ENCODE measurements around the gene ATXN7L1. TPM values are rescaled to one million over a fixed set of nuclear protein-coding genes. Genes with fewer than 3 reads are reported as not detected.

The ATXN7L1 gene
- total RNA-seq, 1 donor from 2014 or later = 16.0 TPM

DNA sequence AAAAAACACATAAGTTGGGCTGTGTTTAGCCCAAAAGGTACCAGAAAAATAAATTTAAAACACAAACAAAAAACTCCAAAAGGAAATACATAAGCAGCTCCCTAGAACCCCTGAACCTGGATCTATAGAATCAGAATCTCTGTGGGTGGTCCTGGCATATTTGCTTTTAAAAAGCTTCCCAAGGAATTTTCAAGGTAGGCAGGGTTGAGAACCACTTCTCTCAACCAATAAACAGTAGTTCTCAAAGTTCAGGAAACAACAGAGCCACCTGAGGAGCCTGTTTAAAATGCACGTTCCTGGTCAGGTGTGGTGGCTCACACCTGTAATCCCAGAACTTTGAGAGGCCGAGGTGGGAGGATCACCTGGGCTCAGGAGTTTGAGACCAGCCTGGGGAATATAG, 12.5 kb downstream of the ATXN7L1 start:
- TF ChIP-seq, protein P1, sequence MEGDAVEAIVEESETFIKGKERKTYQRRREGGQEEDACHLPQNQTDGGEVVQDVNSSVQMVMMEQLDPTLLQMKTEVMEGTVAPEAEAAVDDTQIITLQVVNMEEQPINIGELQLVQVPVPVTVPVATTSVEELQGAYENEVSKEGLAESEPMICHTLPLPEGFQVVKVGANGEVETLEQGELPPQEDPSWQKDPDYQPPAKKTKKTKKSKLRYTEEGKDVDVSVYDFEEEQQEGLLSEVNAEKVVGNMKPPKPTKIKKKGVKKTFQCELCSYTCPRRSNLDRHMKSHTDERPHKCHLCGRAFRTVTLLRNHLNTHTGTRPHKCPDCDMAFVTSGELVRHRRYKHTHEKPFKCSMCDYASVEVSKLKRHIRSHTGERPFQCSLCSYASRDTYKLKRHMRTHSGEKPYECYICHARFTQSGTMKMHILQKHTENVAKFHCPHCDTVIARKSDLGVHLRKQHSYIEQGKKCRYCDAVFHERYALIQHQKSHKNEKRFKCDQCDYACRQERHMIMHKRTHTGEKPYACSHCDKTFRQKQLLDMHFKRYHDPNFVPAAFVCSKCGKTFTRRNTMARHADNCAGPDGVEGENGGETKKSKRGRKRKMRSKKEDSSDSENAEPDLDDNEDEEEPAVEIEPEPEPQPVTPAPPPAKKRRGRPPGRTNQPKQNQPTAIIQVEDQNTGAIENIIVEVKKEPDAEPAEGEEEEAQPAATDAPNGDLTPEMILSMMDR (conservative IDR thresholded peaks at IDR 0.05) = no peak
- H3K9me3 Mint-ChIP-seq = no peaks in the 10 kb centered on the region
- no peaks in the 10 kb centered on the region for H3K27me3 Mint-ChIP-seq
- no peaks in the 10 kb centered on the region for H3K4me1 Mint-ChIP-seq (ENCODE audit: unreplicated experiment)
- H3K27ac Mint-ChIP-seq = no peak overlapping the region
- no peak overlapping the region for H3K4me3 Mint-ChIP-seq
- no peak for DNase-seq (ENCODE audit: extremely low spot score, unreplicated experiment)
- peaks cover 5% of the 10 kb centered on the region for H3K36me3 Mint-ChIP-seq

DNA sequence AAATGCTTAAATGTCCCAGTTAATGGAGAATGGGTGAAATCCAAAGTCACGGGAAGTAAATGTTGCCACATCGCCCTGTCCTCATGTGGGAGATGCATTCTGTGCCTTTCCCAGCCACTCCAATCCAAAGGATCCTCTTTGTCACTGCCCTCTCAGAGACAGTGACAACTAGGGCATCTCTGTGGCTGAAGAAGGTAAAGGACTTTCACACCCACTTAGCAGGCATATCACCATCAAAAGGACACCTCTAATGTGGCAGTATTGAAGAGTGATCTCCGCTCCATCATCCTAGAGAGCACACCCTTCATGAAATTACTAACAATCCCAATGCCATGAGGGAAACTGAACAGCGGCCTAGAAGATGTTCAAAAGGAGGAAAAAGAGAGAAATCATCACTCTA, 13.6 kb downstream of the ATXN7L1 start:
- H3K27ac Mint-ChIP-seq = no peak overlapping the region
- no peaks in the 10 kb centered on the region for H3K27me3 Mint-ChIP-seq
- H3K9me3 Mint-ChIP-seq = no peaks in the 10 kb centered on the region
- TF ChIP-seq, protein P1 (conservative IDR thresholded peaks at IDR 0.05) = no peak
- H3K4me1 Mint-ChIP-seq (ENCODE audit: unreplicated experiment) = no peaks in the 10 kb centered on the region
- no peak overlapping the region for H3K4me3 Mint-ChIP-seq
- peaks cover 5% of the 10 kb centered on the region for H3K36me3 Mint-ChIP-seq
- no peak for DNase-seq (ENCODE audit: extremely low spot score, unreplicated experiment)

DNA sequence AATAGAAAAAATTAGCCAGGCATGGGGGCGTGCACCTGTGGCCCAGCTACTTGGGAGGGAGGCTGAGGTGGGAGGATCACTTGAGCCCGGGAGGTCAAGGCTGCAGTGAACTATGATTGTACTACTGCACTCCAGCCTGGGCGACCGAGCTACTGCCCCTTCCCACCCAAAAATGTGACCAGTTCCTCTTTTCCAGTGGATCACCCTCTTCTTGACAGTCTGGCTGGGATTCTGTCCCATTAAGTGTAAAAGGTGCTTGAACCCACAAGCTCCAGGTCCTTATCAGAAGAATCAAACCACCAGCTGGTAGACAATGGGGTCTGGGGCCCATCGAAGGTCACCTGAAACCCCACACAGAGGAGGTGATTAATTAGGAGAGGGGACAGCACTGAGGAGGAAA, 14.1 kb downstream of the ATXN7L1 start:
- no peaks in the 10 kb centered on the region for H3K4me1 Mint-ChIP-seq (ENCODE audit: unreplicated experiment)
- TF ChIP-seq, protein P1 (conservative IDR thresholded peaks at IDR 0.05) = no peak
- DNase-seq (ENCODE audit: extremely low spot score, unreplicated experiment) = no peak
- H3K27ac Mint-ChIP-seq = no peak overlapping the region
- H3K27me3 Mint-ChIP-seq = no peaks in the 10 kb centered on the region
- no peak overlapping the region for H3K4me3 Mint-ChIP-seq
- no peaks in the 10 kb centered on the region for H3K9me3 Mint-ChIP-seq
- H3K36me3 Mint-ChIP-seq = peaks cover 5% of the 10 kb centered on the region

DNA sequence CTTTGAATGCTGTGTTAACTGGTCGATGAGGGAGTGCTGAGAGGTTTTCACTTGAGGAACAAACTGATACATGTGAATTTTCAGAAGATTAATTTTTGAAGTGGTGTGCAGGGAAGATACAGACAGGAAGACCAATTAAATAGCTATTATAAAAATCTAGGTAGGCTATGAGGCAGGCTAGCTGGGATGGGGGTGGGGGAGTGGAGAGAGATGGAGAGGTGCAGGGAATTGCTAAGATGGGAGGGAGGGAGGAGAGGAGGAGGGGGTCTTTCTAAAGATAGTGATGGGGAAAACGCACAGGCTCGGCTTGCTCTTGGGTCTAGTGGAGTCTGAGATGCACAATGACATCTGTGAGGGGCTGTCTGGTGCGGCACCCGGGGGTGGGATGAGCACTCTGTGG, 15.2 kb downstream of the ATXN7L1 start:
- TF ChIP-seq, protein P1 (conservative IDR thresholded peaks at IDR 0.05) = no peak
- no peak overlapping the region for H3K27ac Mint-ChIP-seq
- H3K36me3 Mint-ChIP-seq = peaks cover 5% of the 10 kb centered on the region
- H3K4me1 Mint-ChIP-seq (ENCODE audit: unreplicated experiment) = no peaks in the 10 kb centered on the region
- H3K9me3 Mint-ChIP-seq = no peaks in the 10 kb centered on the region
- H3K4me3 Mint-ChIP-seq = no peak overlapping the region
- no peak for DNase-seq (ENCODE audit: extremely low spot score, unreplicated experiment)
- H3K27me3 Mint-ChIP-seq = no peaks in the 10 kb centered on the region

DNA sequence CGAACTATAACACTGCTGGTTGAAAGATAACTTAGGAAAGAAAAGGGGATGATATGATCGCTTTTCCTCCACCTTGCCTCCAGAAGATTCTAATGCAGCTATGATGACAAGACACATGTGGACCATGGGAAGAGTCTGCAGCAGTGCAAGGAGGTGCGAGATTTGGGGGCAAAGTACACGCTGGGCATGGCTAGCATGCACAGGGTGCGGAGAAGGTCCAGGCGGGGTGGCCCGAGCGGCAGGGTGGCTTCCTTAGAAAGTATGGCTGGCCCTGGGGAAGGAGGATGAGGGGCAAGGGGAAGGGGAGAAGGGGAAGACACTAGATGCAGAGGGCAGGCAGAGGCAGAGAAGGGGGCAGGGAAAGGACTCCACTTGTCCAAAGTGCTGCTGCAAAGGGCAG, 15.6 kb downstream of the ATXN7L1 start:
- TF ChIP-seq, protein P1 (conservative IDR thresholded peaks at IDR 0.05) = no peak
- Mint-ChIP-seq H3K27ac (no peak overlapping the region), H3K36me3 (peaks cover 4% of the 10 kb centered on the region), H3K4me1 (ENCODE audit: unreplicated experiment) (no peaks in the 10 kb centered on the region), H3K4me3 (no peak overlapping the region), H3K9me3 (no peaks in the 10 kb centered on the region), H3K27me3 (no peaks in the 10 kb centered on the region)
- no peak for DNase-seq (ENCODE audit: extremely low spot score, unreplicated experiment)

Measured in type B pancreatic cell (in vitro differentiated cells).